GM12878 (cell line): Measurements from ENCODE around the gene PCSK9.

Experiments
- BHLHE40 ChIP-seq, 2 experiments: fragments of 450-650 bp in 1 of 2; IDR thresholded peaks; 2 replicates each; pipeline ENCODE4 v1.6.1; 2011 to 2017; ENCODE audit warnings: low read depth in 2 of 2, borderline replicate concordance in 1 of 2, improper control_type of control experiment in 1 of 2, low read length in 1 of 2, mild to moderate bottlenecking in 1 of 2
- CREB1 ChIP-seq: IDR thresholded peaks from 2 replicates; pipeline ENCODE4 v1.6.1; 2012; ENCODE audit warnings: low read depth, mild to moderate bottlenecking, inconsistent platforms
- FOS ChIP-seq: IDR thresholded peaks from 3 replicates; pipeline ENCODE4 v1.6.1; 2011; ENCODE audit warnings: borderline replicate concordance; ENCODE audit not compliant: insufficient read length; ENCODE audit errors: extremely low read depth
- GABPA ChIP-seq: IDR thresholded peaks from 2 replicates; pipeline ENCODE4 v1.6.1; 2014; ENCODE audit warnings: antibody characterized with exemption, low read depth, mild to moderate bottlenecking, inconsistent platforms
- POLR2A ChIP-seq: IDR thresholded peaks from 2 replicates; pipeline ENCODE4 v1.6.1; 2011; ENCODE audit warnings: low read depth, mild to moderate bottlenecking, low read length
- POLR2AphosphoS2 ChIP-seq: IDR thresholded peaks from 2 replicates; pipeline ENCODE4 v1.6.1; 2011; ENCODE audit warnings: low read depth, mild to moderate bottlenecking, low read length, improper control_type of control experiment, moderate library complexity
- POLR2AphosphoS5 ChIP-seq: IDR thresholded peaks from 2 replicates; pipeline ENCODE4 v1.6.1; 2011; ENCODE audit warnings: mild to moderate bottlenecking, low read length, inconsistent platforms
- TF ChIP-seq, protein P1 (sequence below), 3 experiments: IDR thresholded peaks in 2 of 3; conservative IDR thresholded peaks in 1 of 3; 2 replicates each; pipeline ENCODE4 v1.5.1; 2011; ENCODE audit warnings: low read depth in 3 of 3, low read length in 3 of 3, mild to moderate bottlenecking in 3 of 3, control low read depth in 2 of 3, moderate library complexity in 2 of 3, inconsistent platforms in 1 of 3, mixed read lengths in 1 of 3; ENCODE audit not compliant: control insufficient read depth in 2 of 3, insufficient read depth in 1 of 3; ENCODE audit errors: extremely low read depth in 1 of 3
- TF ChIP-seq, protein P2 (sequence below): fragments of 450-650 bp; IDR thresholded peaks from 2 replicates; pipeline ENCODE4 v1.6.1; 2014; ENCODE audit warnings: mild to moderate bottlenecking
- TF ChIP-seq, protein P3 (sequence below): IDR thresholded peaks from 2 replicates; pipeline ENCODE4 v1.6.1; 2012; ENCODE audit warnings: mild to moderate bottlenecking, low read depth, low read length

DNA sequence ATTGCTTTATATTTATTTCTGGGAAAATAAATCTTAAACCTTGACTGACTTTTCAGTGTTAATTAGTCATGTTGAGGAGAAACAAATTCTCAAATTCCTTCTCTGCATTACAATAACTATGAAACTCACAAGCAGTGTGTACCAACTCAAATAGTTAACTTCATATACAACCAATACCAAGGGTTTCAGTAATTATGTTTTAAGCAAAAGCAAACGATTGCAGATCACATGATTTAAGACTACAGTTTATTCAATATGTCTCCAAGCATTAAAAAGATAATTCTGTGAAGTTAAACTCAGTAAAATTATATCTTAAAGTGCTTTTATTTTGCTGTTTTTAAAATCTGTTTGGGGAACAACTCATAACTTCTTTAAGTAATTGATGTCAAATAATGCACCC lies 28.6 kb downstream of the PCSK9 start:
- TF ChIP-seq, protein P1, sequence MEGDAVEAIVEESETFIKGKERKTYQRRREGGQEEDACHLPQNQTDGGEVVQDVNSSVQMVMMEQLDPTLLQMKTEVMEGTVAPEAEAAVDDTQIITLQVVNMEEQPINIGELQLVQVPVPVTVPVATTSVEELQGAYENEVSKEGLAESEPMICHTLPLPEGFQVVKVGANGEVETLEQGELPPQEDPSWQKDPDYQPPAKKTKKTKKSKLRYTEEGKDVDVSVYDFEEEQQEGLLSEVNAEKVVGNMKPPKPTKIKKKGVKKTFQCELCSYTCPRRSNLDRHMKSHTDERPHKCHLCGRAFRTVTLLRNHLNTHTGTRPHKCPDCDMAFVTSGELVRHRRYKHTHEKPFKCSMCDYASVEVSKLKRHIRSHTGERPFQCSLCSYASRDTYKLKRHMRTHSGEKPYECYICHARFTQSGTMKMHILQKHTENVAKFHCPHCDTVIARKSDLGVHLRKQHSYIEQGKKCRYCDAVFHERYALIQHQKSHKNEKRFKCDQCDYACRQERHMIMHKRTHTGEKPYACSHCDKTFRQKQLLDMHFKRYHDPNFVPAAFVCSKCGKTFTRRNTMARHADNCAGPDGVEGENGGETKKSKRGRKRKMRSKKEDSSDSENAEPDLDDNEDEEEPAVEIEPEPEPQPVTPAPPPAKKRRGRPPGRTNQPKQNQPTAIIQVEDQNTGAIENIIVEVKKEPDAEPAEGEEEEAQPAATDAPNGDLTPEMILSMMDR (IDR thresholded peaks at IDR 0.05 in 2 of 3, conservative IDR thresholded peaks at IDR 0.05 in 1 of 3; ENCODE audit: control insufficient read depth in 2 of 3, extremely low read depth in 1 of 3, insufficient read depth in 1 of 3, low read depth in 3 of 3, low read length in 3 of 3), result no peak
- TF ChIP-seq POLR2A (no peak), POLR2AphosphoS5 (no peak), GABPA (no peak), POLR2AphosphoS2 (no peak), FOS (no peak), BHLHE40 (IDR thresholded peaks at IDR 0.05; ENCODE audit: borderline replicate concordance in 1 of 2, low read depth in 2 of 2, low read length in 1 of 2) (no peak), CREB1 (no peak)
- TF ChIP-seq, protein P2, sequence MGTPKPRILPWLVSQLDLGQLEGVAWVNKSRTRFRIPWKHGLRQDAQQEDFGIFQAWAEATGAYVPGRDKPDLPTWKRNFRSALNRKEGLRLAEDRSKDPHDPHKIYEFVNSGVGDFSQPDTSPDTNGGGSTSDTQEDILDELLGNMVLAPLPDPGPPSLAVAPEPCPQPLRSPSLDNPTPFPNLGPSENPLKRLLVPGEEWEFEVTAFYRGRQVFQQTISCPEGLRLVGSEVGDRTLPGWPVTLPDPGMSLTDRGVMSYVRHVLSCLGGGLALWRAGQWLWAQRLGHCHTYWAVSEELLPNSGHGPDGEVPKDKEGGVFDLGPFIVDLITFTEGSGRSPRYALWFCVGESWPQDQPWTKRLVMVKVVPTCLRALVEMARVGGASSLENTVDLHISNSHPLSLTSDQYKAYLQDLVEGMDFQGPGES, result no peak
- TF ChIP-seq, protein P3, sequence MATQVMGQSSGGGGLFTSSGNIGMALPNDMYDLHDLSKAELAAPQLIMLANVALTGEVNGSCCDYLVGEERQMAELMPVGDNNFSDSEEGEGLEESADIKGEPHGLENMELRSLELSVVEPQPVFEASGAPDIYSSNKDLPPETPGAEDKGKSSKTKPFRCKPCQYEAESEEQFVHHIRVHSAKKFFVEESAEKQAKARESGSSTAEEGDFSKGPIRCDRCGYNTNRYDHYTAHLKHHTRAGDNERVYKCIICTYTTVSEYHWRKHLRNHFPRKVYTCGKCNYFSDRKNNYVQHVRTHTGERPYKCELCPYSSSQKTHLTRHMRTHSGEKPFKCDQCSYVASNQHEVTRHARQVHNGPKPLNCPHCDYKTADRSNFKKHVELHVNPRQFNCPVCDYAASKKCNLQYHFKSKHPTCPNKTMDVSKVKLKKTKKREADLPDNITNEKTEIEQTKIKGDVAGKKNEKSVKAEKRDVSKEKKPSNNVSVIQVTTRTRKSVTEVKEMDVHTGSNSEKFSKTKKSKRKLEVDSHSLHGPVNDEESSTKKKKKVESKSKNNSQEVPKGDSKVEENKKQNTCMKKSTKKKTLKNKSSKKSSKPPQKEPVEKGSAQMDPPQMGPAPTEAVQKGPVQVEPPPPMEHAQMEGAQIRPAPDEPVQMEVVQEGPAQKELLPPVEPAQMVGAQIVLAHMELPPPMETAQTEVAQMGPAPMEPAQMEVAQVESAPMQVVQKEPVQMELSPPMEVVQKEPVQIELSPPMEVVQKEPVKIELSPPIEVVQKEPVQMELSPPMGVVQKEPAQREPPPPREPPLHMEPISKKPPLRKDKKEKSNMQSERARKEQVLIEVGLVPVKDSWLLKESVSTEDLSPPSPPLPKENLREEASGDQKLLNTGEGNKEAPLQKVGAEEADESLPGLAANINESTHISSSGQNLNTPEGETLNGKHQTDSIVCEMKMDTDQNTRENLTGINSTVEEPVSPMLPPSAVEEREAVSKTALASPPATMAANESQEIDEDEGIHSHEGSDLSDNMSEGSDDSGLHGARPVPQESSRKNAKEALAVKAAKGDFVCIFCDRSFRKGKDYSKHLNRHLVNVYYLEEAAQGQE, result no peak
